ENCODE data around the gene NRAS.

The NRAS gene

GRCh38 chr1:114671011-114671938 is 45.3 kb downstream of the NRAS start:
- H3K36me3 Mint-ChIP-seq (ENCODE audit: low read depth) = no peaks in the 10 kb centered on the region
- H3K27ac Mint-ChIP-seq = no peak overlapping the region
- peaks cover 42% of the 10 kb centered on the region for H3K27me3 Mint-ChIP-seq (ENCODE audit: low read depth, poor library complexity)
- no peaks in the 10 kb centered on the region for H3K4me1 Mint-ChIP-seq
- TF ChIP-seq CTCF (IDR thresholded peaks at IDR 0.05) = no peak
- DNase-seq = no peak
- H3K4me3 Mint-ChIP-seq = no peak overlapping the region
- H3K9me3 Mint-ChIP-seq = no peaks in the 10 kb centered on the region

- H3K27ac Mint-ChIP-seq = no peak overlapping the region
- H3K27me3 Mint-ChIP-seq (ENCODE audit: low read depth, poor library complexity) = peaks cover 34% of the 10 kb centered on the region
- peak; percentile 95 for DNase-seq
- H3K9me3 Mint-ChIP-seq = no peaks in the 10 kb centered on the region
- H3K4me1 Mint-ChIP-seq = no peaks in the 10 kb centered on the region
- TF ChIP-seq CTCF (IDR thresholded peaks at IDR 0.05) = no peak
- H3K4me3 Mint-ChIP-seq = peak overlapping the region; percentile 83
- no peaks in the 10 kb centered on the region for H3K36me3 Mint-ChIP-seq (ENCODE audit: low read depth)
Observed at GRCh38 chr1:114670083-114671010, 46.2 kb downstream of the NRAS start.

GRCh38 chr1:114669562-114670082 is 46.9 kb downstream of the NRAS start, which contains the start of gene DENND2C:
TSS of gene DENND2C (minus strand) at chr1:114670049. CDS start at chr1:114625984, 44,065 bp downstream.
- DNase-seq = no peak
- no peaks in the 10 kb centered on the region for H3K9me3 Mint-ChIP-seq
- H3K36me3 Mint-ChIP-seq (ENCODE audit: low read depth) = no peaks in the 10 kb centered on the region
- peaks cover 27% of the 10 kb centered on the region for H3K27me3 Mint-ChIP-seq (ENCODE audit: low read depth, poor library complexity)
- H3K4me1 Mint-ChIP-seq = no peaks in the 10 kb centered on the region
- peak within 1 kb of the TSS; percentile 83 for H3K4me3 Mint-ChIP-seq
- no peak for TF ChIP-seq CTCF (IDR thresholded peaks at IDR 0.05)
- no peak within 1 kb of the TSS for H3K27ac Mint-ChIP-seq

GRCh38 chr1:114668784-114669561 is 47.6 kb downstream of the NRAS start:
- TF ChIP-seq CTCF (IDR thresholded peaks at IDR 0.05) = no peak
- Mint-ChIP-seq H3K27me3 (ENCODE audit: low read depth, poor library complexity) (peaks cover 22% of the 10 kb centered on the region), H3K36me3 (ENCODE audit: low read depth) (no peaks in the 10 kb centered on the region), H3K4me1 (no peaks in the 10 kb centered on the region), H3K27ac (no peak overlapping the region), H3K9me3 (no peaks in the 10 kb centered on the region), H3K4me3 (peak overlapping the region; percentile 83)
- no peak for DNase-seq

GRCh38 chr1:114668373-114668772 is 48.2 kb downstream of the NRAS start:
- Mint-ChIP-seq H3K9me3 (no peaks in the 10 kb centered on the region), H3K27me3 (ENCODE audit: low read depth, poor library complexity) (peaks cover 22% of the 10 kb centered on the region), H3K4me1 (no peaks in the 10 kb centered on the region), H3K36me3 (ENCODE audit: low read depth) (no peaks in the 10 kb centered on the region), H3K4me3 (peak overlapping the region; percentile 16), H3K27ac (no peak overlapping the region)
- no peak for TF ChIP-seq CTCF (IDR thresholded peaks at IDR 0.05)
- no peak for DNase-seq

Data from nephron progenitor cell (in vitro differentiated cells).